ENCODE data around the gene TPO. TPM values are rescaled to one million over a fixed set of nuclear protein-coding genes. Genes with fewer than 3 reads are reported as not detected.

Gene TPO
- total RNA-seq, 1 donor from 2014 or later: not detected

- Mint-ChIP-seq H3K27ac (no peak overlapping the region), H3K4me3 (no peak overlapping the region), H3K4me1 (no peaks in the 10 kb centered on the region), H3K27me3 (peaks cover 5% of the 10 kb centered on the region), H3K9me3 (no peaks in the 10 kb centered on the region), H3K36me3 (ENCODE audit: low read depth) (no peaks in the 10 kb centered on the region)
- no peak for DNase-seq
- no peak for ATAC-seq (ENCODE audit: low read depth)
- ChIA-PET POLR2A (no interaction called here), CTCF (interaction anchor here (0.6 kb wide), 1 partner anchor 669 kb away, joined by 3 read pairs; no protein-coding TSS in a partner anchor)
- intact Hi-C loops (cut with micrococcal nuclease): no loop called here
- TF ChIP-seq CTCF (IDR thresholded peaks at IDR 0.05): no peak
Observed at GRCh38 chr2:1477196-1478040, 64.2 kb downstream of the TPO start.

- ChIA-PET CTCF (no interaction called here), POLR2A (no interaction called here)
- no peaks in the 10 kb centered on the region for H3K36me3 Mint-ChIP-seq (ENCODE audit: low read depth)
- no peak for TF ChIP-seq CTCF (IDR thresholded peaks at IDR 0.05)
- H3K27me3 Mint-ChIP-seq: peaks cover 3% of the 10 kb centered on the region
- ATAC-seq (ENCODE audit: low read depth) (no peak), DNase-seq (no peak)
- H3K9me3 Mint-ChIP-seq: no peaks in the 10 kb centered on the region
- intact Hi-C loops (cut with micrococcal nuclease): no loop called here
- no peak overlapping the region for H3K27ac Mint-ChIP-seq
- H3K4me3 Mint-ChIP-seq: no peak overlapping the region
- H3K4me1 Mint-ChIP-seq: no peaks in the 10 kb centered on the region
Observed at GRCh38 chr2:1478311-1479305, 65.3 kb downstream of the TPO start.

- Mint-ChIP-seq H3K4me1 (no peaks in the 10 kb centered on the region), H3K36me3 (ENCODE audit: low read depth) (no peaks in the 10 kb centered on the region), H3K27me3 (peaks cover 3% of the 10 kb centered on the region), H3K9me3 (no peaks in the 10 kb centered on the region), H3K4me3 (no peak overlapping the region), H3K27ac (no peak overlapping the region)
- ATAC-seq (ENCODE audit: low read depth) (no peak), DNase-seq (no peak)
- intact Hi-C loops (cut with micrococcal nuclease): no loop called here
- ChIA-PET POLR2A (interaction anchor here (0.6 kb wide), 1 partner anchor 60 kb away, joined by 5 read pairs; no protein-coding TSS in a partner anchor), CTCF (no interaction called here)
- no peak for TF ChIP-seq CTCF (IDR thresholded peaks at IDR 0.05)
Observed at GRCh38 chr2:1479346-1479745, 66.1 kb downstream of the TPO start.

GRCh38 chr2:1480671-1481076, 67.4 kb downstream of the TPO start:
- ChIA-PET POLR2A (no interaction called here), CTCF (no interaction called here)
- peaks cover 3% of the 10 kb centered on the region for H3K27me3 Mint-ChIP-seq
- no peak for DNase-seq
- no peaks in the 10 kb centered on the region for H3K36me3 Mint-ChIP-seq (ENCODE audit: low read depth)
- H3K4me3 Mint-ChIP-seq: no peak overlapping the region
- intact Hi-C loops (cut with micrococcal nuclease): no loop called here
- no peak for TF ChIP-seq CTCF (IDR thresholded peaks at IDR 0.05)
- H3K9me3 Mint-ChIP-seq: no peaks in the 10 kb centered on the region
- H3K27ac Mint-ChIP-seq: no peak overlapping the region
- no peak for ATAC-seq (ENCODE audit: low read depth)
- no peaks in the 10 kb centered on the region for H3K4me1 Mint-ChIP-seq

Measured in activated B cell treated with CpG ODN at 0.5 μM for 24 hours (primary cell).